Measurements from ENCODE around the gene CDH18.

CDH18 gene

GRCh38 chr5:19531374-19531952 lies 456.5 kb downstream of the CDH18 start:
- no peak for DNase-seq (ENCODE audit: low read depth)
- no peak for TF ChIP-seq CTCF (IDR thresholded peaks at IDR 0.05; ENCODE audit: low read length, missing control alignments)

GRCh38 chr5:19519448-19519847 lies 468.6 kb downstream of the CDH18 start:
- DNase-seq (ENCODE audit: low read depth): no peak
- TF ChIP-seq CTCF (IDR thresholded peaks at IDR 0.05; ENCODE audit: low read length, missing control alignments): no peak
- H3K4me3 ChIP-seq (replicated peaks; ENCODE audit: low read depth, low read length): no peak overlapping the region

More at GRCh38 chr5:19531374-19531952, 456.5 kb downstream of the CDH18 start:
- H3K4me3 ChIP-seq (replicated peaks; ENCODE audit: low read depth, low read length): no peak overlapping the region

- no peak for DNase-seq (ENCODE audit: low read depth)
- no peak for TF ChIP-seq CTCF (IDR thresholded peaks at IDR 0.05; ENCODE audit: low read length, missing control alignments)
- H3K4me3 ChIP-seq (replicated peaks; ENCODE audit: low read depth, low read length): no peak overlapping the region
Measured at GRCh38 chr5:19498852-19499251, 489.1 kb downstream of the CDH18 start.

- no peak for DNase-seq (ENCODE audit: low read depth)
- H3K4me3 ChIP-seq (replicated peaks; ENCODE audit: low read depth, low read length): no peak overlapping the region
- TF ChIP-seq CTCF (IDR thresholded peaks at IDR 0.05; ENCODE audit: low read length, missing control alignments): no peak
Measured at GRCh38 chr5:19497229-19497815, 490.7 kb downstream of the CDH18 start.

- no peak overlapping the region for H3K4me3 ChIP-seq (replicated peaks; ENCODE audit: low read depth, low read length)
- no peak for TF ChIP-seq CTCF (IDR thresholded peaks at IDR 0.05; ENCODE audit: low read length, missing control alignments)
- DNase-seq (ENCODE audit: low read depth): no peak
Measured at GRCh38 chr5:19496056-19496455, 491.9 kb downstream of the CDH18 start.

GRCh38 chr5:19492861-19493260 lies 495.1 kb downstream of the CDH18 start:
- H3K4me3 ChIP-seq (replicated peaks; ENCODE audit: low read depth, low read length): no peak overlapping the region
- no peak for DNase-seq (ENCODE audit: low read depth)
- no peak for TF ChIP-seq CTCF (IDR thresholded peaks at IDR 0.05; ENCODE audit: low read length, missing control alignments)

- DNase-seq (ENCODE audit: low read depth): no peak
- TF ChIP-seq CTCF (IDR thresholded peaks at IDR 0.05; ENCODE audit: low read length, missing control alignments): no peak
- H3K4me3 ChIP-seq (replicated peaks; ENCODE audit: low read depth, low read length): no peak overlapping the region
Measured at GRCh38 chr5:19488786-19489185, 499.2 kb downstream of the CDH18 start.
